NB4 (cell line): ENCODE data around the gene CAMK2D.
A peak's percentile ranks its signal among the peaks of the same experiment; 100 is the strongest.

Experiments
- DNase-seq: peaks from one replicate; pipeline ENCODE4 v3.0.0; 2010; ENCODE audit warnings: low read depth
- H3K4me3 ChIP-seq: one replicate; pipeline ENCODE4 v1.5.1; 2011; ENCODE audit warnings: mild to moderate bottlenecking, low read depth, low read length, moderate library complexity
- CTCF ChIP-seq: IDR thresholded peaks from one replicate; pipeline ENCODE4 v1.5.1; 2012; ENCODE audit warnings: low read depth, low read length
- MAX ChIP-seq: IDR thresholded peaks from 2 replicates; pipeline ENCODE4 v1.6.1; 2011; ENCODE audit warnings: low read depth, low read length
- MYC ChIP-seq: IDR thresholded peaks from 2 replicates; pipeline ENCODE4 v1.6.1; 2011; ENCODE audit warnings: low read depth, low read length
- POLR2A ChIP-seq: IDR thresholded peaks from 2 replicates; pipeline ENCODE4 v1.6.1; 2011; ENCODE audit warnings: mild to moderate bottlenecking; ENCODE audit not compliant: insufficient read length; ENCODE audit errors: extremely low read depth

Gene CAMK2D

GRCh38 chr4:113455061-113455460, 306.5 kb downstream of the CAMK2D start:
- TF ChIP-seq MYC (no peak), POLR2A (no peak), MAX (no peak), CTCF (no peak)
- H3K4me3 ChIP-seq, result no peak overlapping the region
- DNase-seq, result no peak

GRCh38 chr4:113452868-113453620, 308.5 kb downstream of the CAMK2D start:
- H3K4me3 ChIP-seq, result no peak overlapping the region
- DNase-seq, result peak; percentile 14
- TF ChIP-seq MYC (no peak), CTCF (no peak), MAX (no peak), POLR2A (no peak)

GRCh38 chr4:113452152-113452551, 309.4 kb downstream of the CAMK2D start:
- no peak for DNase-seq
- no peak overlapping the region for H3K4me3 ChIP-seq
- TF ChIP-seq POLR2A (no peak), CTCF (no peak), MAX (no peak), MYC (no peak)

GRCh38 chr4:113450295-113451080, 311.1 kb downstream of the CAMK2D start:
- no peak for TF ChIP-seq CTCF
- no peak for TF ChIP-seq MYC
- TF ChIP-seq POLR2A, result no peak
- no peak for TF ChIP-seq MAX
- no peak for DNase-seq
- no peak overlapping the region for H3K4me3 ChIP-seq

- DNase-seq, result no peak
- H3K4me3 ChIP-seq, result no peak overlapping the region
- TF ChIP-seq POLR2A (no peak), CTCF (no peak), MYC (no peak), MAX (no peak)
Observed at GRCh38 chr4:113449410-113449974, 312.0 kb downstream of the CAMK2D start.
